ENCODE data around the gene MAP1LC3B.

Gene MAP1LC3B

GRCh38 chr16:87431926-87432325, 39.8 kb downstream of the MAP1LC3B start:
- TF ChIP-seq FOXM1 (IDR thresholded peaks at IDR 0.05; ENCODE audit: borderline replicate concordance, low read depth) (no peak), CEBPB (IDR thresholded peaks at IDR 0.05) (no peak), TCF12 (IDR thresholded peaks at IDR 0.05; ENCODE audit: low read depth) (no peak)

GRCh38 chr16:87432330-87432915, 40.3 kb downstream of the MAP1LC3B start:
- TF ChIP-seq TAF1 (IDR thresholded peaks at IDR 0.05; ENCODE audit: low read depth): no peak
- TF ChIP-seq YY1 (IDR thresholded peaks at IDR 0.05; ENCODE audit: low read depth): no peak
- no peak for TF ChIP-seq FOXM1 (IDR thresholded peaks at IDR 0.05; ENCODE audit: borderline replicate concordance, low read depth)
- no peak for TF ChIP-seq USF1 (IDR thresholded peaks at IDR 0.05)
- TF ChIP-seq EGR1 (IDR thresholded peaks at IDR 0.05): no peak
- no peak for TF ChIP-seq CEBPB (IDR thresholded peaks at IDR 0.05)
- TF ChIP-seq RAD21 (IDR thresholded peaks at IDR 0.05; ENCODE audit: low read depth): no peak

- no peak for TF ChIP-seq MAX (IDR thresholded peaks at IDR 0.05)
- TF ChIP-seq ZBTB7A (IDR thresholded peaks at IDR 0.05; ENCODE audit: low read depth): no peak
- no peak for TF ChIP-seq EP300 (IDR thresholded peaks at IDR 0.05; ENCODE audit: borderline replicate concordance)
- TF ChIP-seq REST (IDR thresholded peaks at IDR 0.05; ENCODE audit: low read depth): no peak
- TF ChIP-seq RAD21 (IDR thresholded peaks at IDR 0.05; ENCODE audit: low read depth): no peak
- no peak for TF ChIP-seq CREB1 (IDR thresholded peaks at IDR 0.05; ENCODE audit: low read depth)
- TF ChIP-seq YY1 (IDR thresholded peaks at IDR 0.05; ENCODE audit: low read depth): no peak
- TF ChIP-seq EGR1 (IDR thresholded peaks at IDR 0.05): no peak
- no peak for TF ChIP-seq USF1 (IDR thresholded peaks at IDR 0.05)
- TF ChIP-seq CEBPB (IDR thresholded peaks at IDR 0.05): no peak
- TF ChIP-seq NFIC (IDR thresholded peaks at IDR 0.05): no peak
Measured at GRCh38 chr16:87434146-87434667, 42.1 kb downstream of the MAP1LC3B start.

GRCh38 chr16:87435372-87436224, 43.5 kb downstream of the MAP1LC3B start:
- TF ChIP-seq NFIC (IDR thresholded peaks at IDR 0.05) (no peak), EP300 (IDR thresholded peaks at IDR 0.05; ENCODE audit: borderline replicate concordance) (no peak), USF1 (IDR thresholded peaks at IDR 0.05) (no peak), REST (IDR thresholded peaks at IDR 0.05; ENCODE audit: low read depth) (no peak), CREB1 (IDR thresholded peaks at IDR 0.05; ENCODE audit: low read depth) (no peak), TEAD4 (IDR thresholded peaks at IDR 0.05) (no peak), FOXM1 (IDR thresholded peaks at IDR 0.05; ENCODE audit: borderline replicate concordance, low read depth) (no peak), MAX (IDR thresholded peaks at IDR 0.05) (no peak), TCF12 (IDR thresholded peaks at IDR 0.05; ENCODE audit: low read depth) (no peak), CEBPB (IDR thresholded peaks at IDR 0.05) (no peak), YY1 (IDR thresholded peaks at IDR 0.05; ENCODE audit: low read depth) (no peak), EGR1 (IDR thresholded peaks at IDR 0.05) (no peak), RAD21 (IDR thresholded peaks at IDR 0.05; ENCODE audit: low read depth) (no peak), TAF1 (IDR thresholded peaks at IDR 0.05; ENCODE audit: low read depth) (no peak)

Data from Ishikawa (cell line).